EL (cell line): ENCODE measurements around the gene PID1.

ENCODE experiments used
- DNase-seq: peaks from one replicate; pipeline ENCODE4 v3.0.0-alpha.2; 2016

The PID1 gene

GRCh38 chr2:229059331-229060033 lies 211.6 kb downstream of the PID1 start:
- no peak for DNase-seq

GRCh38 chr2:229057976-229058553 lies 213.0 kb downstream of the PID1 start:
- no peak for DNase-seq

- no peak for DNase-seq
These were observed 216.8 kb downstream of the PID1 start for GRCh38 chr2:229054311-229054710.

GRCh38 chr2:229051798-229052197 lies 219.3 kb downstream of the PID1 start:
- DNase-seq = no peak

GRCh38 chr2:229050133-229050532 lies 221.0 kb downstream of the PID1 start:
- DNase-seq = no peak

GRCh38 chr2:229048134-229048533 lies 223.0 kb downstream of the PID1 start:
- no peak for DNase-seq

GRCh38 chr2:229045671-229046070 lies 225.4 kb downstream of the PID1 start:
- DNase-seq = no peak

GRCh38 chr2:229044581-229044980 lies 226.5 kb downstream of the PID1 start:
- peak; percentile 32 for DNase-seq

GRCh38 chr2:229043681-229044080 lies 227.4 kb downstream of the PID1 start:
- no peak for DNase-seq

- no peak for DNase-seq
These were observed 228.7 kb downstream of the PID1 start for GRCh38 chr2:229042349-229042748.

- no peak for DNase-seq
These were observed 229.4 kb downstream of the PID1 start for GRCh38 chr2:229041691-229042090.

- no peak for DNase-seq
These were observed 233.5 kb downstream of the PID1 start for GRCh38 chr2:229037621-229038020.

GRCh38 chr2:229033816-229034215 lies 237.3 kb downstream of the PID1 start:
- DNase-seq = no peak

GRCh38 chr2:229032608-229033234 lies 238.4 kb downstream of the PID1 start:
- DNase-seq = peak; percentile 4

GRCh38 chr2:229027353-229028105 lies 243.6 kb downstream of the PID1 start:
- no peak for DNase-seq

GRCh38 chr2:229025653-229026052 lies 245.4 kb downstream of the PID1 start:
- no peak for DNase-seq

- DNase-seq = no peak
These were observed 248.4 kb downstream of the PID1 start for GRCh38 chr2:229022652-229023051.

- DNase-seq = no peak
These were observed 249.0 kb downstream of the PID1 start for GRCh38 chr2:229022071-229022470.

- DNase-seq = no peak
These were observed 261.3 kb downstream of the PID1 start for GRCh38 chr2:229009816-229010215.

GRCh38 chr2:229003256-229003655 lies 267.8 kb downstream of the PID1 start:
- no peak for DNase-seq

GRCh38 chr2:229001196-229001595 lies 269.9 kb downstream of the PID1 start:
- DNase-seq = no peak

- no peak for DNase-seq
These were observed 271.8 kb downstream of the PID1 start for GRCh38 chr2:228999326-228999725.

GRCh38 chr2:228988786-228989185 lies 282.3 kb downstream of the PID1 start:
- DNase-seq = no peak
